ENCODE measurements around the gene SLC16A5.
"Not testable (repeated sequence)": the region's sequence is repeated elsewhere in the genome, so short reads cannot be mapped to it uniquely, and the experiment has no call there.

The SLC16A5 gene

DNA sequence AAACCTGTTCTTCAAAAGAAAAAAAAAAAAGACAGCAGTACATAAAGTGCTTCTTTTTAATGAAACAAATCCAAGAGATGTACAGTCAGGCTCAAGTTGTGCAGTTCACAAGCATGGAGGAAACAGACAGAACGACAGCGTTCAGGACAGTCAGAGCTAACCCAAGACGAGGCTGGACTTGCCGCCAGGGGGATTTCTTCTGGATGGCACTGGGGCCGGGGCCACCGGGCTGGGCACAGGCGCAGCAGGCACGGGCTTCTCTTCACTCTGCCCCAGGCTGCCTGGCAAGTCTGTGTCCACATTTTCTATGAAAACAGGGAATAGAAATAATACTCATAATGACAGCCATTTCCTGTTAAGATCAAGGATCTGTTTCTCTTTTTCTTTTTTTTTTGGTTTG, 48.2 kb downstream of the SLC16A5 start:
- no peak for DNase-seq

DNA sequence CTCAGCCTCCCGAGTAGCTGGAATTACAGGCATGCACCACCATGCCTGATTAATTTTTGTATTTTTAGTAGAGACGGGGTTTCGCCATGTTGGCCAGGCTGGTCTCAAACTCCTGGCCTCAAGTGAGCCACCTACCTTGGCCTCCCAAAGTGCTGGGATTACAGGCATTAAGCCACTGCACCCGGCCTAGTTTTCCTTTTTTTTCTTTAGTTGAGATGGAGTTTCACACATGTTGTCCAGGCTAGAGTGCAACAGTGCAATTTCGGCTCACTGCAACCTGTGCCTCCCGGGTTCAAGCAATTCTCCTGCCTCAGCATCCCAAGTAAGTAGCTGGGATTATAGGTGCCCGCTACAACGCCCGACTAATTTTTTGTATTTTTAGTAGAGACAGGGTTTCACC, 50.0 kb downstream of the SLC16A5 start:
- not testable (repeated sequence) for DNase-seq

DNA sequence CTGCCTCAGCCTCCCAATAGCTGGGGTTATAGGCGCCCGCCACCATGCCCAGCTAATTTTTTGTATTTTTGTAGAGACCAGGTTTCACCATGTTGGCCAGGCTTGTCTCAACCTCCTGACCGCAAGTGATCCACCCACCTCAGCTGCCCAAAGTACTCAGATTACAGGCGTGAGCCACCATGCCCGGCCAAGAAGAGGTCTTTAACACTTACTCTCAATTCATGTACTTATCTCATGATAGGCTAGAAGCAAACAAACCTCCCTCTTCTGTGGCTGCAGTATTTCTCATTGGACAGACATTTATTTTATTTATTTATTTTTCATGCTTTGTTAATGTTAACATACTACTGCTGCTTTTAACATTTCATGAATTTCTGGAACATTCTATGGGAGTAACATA, 50.8 kb downstream of the SLC16A5 start:
- DNase-seq: no peak

DNA sequence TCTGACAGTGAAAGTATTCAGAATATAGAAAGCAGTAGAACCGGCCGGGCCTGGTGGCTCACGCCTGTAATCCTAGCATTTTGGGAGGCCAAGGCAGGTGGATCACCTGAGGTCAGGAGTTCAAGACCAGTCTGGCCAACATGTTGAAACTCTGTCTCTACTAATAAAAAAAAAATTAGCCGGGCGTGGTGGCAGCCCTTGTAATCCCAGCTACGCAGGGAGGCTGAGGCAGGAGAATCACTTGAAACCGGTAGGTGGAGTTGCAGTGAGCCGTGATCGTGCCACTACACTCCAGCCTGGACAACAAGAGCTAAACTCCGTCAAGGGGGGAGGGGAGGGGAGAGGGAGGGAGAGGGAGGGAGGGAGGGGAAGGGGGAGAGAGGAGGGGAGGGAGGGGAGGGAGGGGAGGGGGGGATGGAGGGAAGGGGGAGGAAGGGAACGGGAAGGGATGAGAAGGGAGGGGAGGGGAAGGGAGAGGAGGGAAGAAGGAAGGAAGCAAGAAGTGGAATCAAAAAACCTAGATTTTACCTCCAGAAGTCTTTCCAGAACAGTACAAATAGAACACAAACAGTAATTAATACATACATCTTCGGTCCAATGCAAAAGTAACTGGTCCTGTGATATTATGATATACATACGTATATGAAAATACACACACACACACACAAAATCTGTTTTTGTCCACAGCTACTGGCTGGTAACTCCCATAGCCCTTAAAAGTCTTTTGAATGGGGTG, 54.6 kb downstream of the SLC16A5 start:
- no peak for DNase-seq

DNA sequence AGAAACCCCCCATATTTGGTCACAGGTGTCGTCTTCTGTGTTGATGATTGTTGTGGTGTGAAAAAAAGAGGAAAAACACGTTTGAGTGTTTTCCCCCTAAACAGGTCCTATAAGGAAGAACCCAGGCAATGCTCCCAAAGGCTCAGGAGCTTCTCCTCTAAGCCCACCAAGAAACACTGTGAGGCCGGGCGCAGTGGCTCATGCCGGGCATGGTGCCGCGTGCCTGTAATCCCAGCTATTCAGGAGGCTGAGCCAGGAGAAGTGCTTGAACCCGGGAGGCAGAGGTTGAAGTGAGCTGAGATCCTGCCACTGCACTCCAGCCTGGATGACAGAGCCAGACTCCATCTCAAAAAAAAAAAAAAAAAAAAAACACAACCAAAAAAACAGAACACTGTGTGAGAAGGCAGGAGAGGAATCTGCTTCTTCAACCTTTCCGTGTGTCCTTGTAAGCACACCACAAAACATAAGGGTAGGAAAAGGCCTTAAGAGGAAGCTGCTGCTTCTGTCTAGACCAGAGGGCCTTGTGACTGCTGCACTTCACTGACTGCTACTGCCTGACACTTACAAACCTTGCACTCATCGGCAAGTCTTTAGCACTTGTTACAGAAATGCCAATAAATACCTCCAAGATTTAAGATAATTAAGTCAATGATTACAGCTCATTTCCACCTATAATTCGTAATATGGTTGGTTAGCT, 57.2 kb downstream of the SLC16A5 start:
- no peak for DNase-seq

DNA sequence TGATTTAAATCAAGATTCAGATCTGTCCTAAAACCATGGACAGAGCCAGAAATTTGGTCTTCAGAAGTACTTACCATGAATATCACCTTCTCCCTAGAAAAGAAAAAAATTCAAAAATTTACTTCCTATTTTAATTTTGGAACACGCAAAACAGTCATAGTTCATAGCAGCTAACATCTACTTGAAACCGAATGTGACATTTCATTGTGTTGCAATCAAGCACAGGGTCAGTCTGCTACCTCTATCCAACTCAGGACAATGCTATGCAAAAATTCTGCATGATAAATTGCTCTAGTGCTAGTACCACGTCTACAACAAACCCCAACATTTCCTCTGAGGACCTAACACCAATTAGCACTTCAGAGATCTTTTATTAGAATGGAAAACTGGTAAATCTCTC, 58.8 kb downstream of the SLC16A5 start:
- DNase-seq: no peak

DNA sequence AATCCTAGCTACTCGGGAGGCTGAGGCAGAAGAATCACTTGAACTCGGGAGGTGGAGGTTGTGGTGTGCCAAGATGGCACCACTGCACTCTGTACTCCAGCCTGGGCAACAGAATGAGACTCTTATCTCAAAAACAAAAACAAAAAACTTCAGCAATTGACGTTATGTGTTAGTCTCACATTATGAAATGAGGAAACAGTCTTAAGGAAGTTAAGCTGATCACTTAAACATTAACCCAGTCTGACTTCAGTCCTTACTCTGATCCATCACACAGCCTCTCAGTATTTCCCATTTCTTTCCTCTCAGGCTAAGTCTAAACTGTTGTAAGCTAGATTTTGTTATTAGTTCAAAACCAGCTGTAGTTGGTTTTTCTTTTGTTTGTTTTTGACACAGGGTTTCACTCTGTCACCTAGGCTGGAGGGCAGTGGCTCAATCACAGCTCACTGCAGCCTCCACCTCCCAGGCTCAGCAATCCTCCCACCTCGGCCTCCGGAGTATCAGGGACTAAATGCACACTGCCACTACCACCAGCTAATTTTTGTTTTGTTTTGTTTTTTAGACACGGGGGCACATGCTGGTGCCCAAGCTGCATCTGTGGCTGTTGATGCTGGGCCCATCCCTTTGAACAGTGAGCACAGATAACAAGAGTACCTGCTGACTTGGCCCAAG, 60.3 kb downstream of the SLC16A5 start:
- no peak for DNase-seq

DNA sequence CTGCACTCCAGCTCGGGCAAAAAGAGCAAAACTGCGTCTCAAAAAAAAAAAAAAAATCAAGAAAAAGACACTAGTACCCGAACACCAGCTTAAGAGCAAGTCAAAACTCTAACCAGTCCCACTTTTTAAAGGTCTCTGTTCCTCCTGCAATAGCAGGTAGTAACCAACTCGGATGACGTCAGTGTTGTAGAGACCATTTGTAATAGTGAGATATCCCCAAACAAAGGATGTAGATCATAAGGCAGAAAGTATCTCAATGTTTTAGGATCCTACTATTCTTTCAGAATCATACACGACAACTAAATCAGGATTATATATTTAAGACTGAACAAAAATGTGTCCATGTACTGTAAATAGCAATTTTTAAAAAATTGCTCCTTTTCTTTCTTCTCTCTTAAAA, 64.2 kb downstream of the SLC16A5 start:
- DNase-seq: no peak

DNA sequence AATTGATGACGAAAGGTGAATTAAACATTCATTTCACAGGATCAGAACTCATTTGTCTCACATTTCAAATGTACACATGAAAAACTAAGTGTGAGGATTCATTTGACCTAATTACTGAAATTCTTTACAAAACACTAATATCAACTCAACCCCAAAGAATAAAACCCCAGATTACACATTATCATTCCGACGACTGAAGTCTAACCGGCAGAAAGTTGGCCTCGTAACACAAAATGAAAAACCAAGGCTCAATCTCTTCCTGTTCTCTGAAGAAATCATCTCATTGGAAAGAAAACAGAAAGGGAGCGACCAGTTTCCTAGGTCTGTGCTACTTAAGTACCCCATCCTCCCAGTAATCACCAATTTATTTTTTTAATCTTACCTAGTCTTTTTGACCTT, 64.8 kb downstream of the SLC16A5 start:
- no peak for DNase-seq

DNA sequence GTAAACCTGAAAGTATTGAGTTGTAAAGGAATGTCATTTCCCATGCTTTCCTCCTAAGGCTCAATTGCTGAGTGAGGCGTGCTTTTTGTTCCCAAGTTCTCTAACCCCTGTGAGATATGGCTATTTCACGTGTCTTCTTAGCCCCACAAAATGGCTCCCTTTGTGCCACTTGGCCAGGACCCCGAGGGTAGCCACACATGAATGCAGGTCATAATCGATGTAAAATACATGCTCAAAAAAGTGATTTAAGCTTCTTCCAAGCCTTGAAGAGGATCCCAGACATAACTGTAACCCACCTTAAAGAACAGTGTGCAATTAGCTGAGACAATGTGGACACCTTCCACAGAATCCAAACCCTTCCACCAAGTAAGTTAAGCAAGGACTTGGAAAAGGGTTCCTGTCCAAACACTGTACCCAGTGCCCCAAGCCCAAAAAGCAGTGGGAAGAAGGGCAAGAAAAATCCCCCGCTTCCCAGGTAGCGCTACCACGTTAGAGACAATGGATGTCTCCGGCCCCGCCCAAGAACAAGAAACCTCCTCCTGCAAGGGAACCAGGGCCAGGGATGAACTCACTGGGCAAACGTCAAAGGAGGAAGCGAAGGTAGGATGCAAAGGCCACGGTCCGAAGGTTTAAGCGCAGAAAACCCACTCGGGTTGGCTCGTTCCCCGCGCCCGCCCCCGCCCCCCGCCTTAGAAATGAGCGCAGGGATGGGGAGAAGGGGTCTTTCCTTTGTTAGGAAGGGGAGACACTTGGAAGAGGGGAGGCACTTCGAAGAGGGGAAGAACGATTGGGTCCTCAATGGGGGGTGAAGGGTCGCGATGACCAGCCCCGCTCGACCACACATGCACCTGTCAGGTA, 65.4 kb downstream of the SLC16A5 start:
- DNase-seq: peak; percentile 8

DNA sequence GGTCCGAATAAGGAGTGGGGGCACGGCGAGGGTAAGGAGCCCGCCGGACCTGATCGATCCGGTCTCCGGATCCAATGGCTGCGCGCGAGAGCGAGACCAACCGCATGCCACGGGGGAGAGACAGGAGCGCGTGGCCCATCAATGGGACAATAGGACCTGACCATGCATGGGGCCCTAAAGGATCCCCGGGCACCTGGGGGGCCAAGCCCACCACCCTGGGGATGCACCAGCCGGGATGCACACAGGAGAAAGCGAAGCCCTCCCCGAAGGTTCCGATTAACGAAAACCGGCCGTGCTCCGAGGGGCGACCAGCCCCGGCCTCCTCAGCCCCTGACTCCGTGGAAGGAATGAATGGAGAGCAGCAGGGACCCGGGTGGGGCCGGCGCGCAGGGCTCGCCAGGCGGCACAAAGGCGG, 66.0 kb downstream of the SLC16A5 start:
- DNase-seq: no peak

DNA sequence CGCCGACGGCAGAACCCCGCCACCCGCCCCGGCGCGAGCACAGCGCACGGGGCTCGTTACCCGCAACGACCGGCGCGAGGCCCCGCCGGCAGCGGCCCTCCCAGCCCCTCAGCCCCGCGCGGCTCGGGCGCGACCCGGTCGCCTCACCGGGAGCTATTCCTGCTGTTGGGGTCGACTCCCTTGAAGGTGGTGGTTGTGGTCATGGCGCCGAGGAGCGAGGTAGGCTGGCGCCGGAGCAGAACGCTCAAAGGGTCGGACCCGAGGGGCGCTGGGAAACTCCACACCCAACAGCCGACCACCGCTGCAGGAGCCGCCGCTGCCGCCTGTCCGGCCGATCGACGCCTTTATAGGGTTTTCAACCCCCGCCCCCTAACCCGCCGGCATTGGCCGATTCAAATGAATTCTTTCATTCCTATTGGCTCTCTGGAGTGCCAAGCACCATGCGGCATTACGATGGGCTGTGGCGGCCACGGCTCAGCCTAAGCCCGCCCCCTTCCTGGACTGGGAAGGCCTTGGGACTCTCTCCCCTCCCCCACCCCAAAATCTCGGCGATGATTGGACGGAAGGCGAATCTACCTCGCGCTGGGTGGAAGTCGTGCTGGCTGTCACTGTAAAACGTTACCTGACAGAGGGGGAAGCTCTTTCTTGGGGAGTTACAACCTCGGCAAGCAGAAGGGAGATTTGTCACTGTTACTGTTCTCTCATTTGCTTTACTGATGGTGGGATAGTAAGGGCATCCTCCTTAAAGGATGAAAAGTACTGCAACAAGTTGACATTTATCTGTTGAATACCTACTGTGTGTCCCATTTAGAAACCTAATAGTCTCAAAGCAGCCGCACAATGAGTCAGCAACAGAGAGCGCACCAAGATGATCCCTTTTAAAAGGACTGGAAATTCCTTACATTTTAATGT, 66.7 kb downstream of the SLC16A5 start, which contains the start of gene JPT1:
Gene JPT1 (minus strand): TSS at position 318 of the 912 bp plus-strand sequence. CDS start 115 bp downstream, at position 203.
- DNase-seq: peak; percentile 98

DNA sequence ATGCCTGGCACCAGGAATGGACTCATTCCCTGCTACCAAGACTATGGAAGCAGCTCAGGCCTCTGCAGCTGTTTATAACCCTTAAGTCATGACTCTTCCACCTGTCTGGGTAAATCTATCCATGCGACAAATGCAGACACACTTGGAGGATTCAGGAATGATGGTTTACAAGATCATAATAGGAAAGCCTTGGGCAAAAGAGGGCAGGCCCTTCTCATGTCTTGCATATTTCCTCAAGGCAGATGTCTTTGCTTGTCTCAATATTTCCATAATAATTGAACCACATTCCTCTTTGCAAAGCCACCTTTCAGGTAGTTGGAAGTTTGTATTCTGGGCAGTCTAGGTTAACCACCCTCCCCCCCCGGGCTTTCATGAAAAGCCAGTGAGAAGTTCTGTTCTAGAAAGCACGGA, 67.4 kb downstream of the SLC16A5 start:
- no peak for DNase-seq
